ENCODE data around the gene ARHGAP45. TPM values are rescaled to one million over a fixed set of nuclear protein-coding genes. Genes with fewer than 3 reads are reported as not detected.
"Not testable (repeated sequence)": the region's sequence is repeated elsewhere in the genome, so short reads cannot be mapped to it uniquely, and the experiment has no call there.

Gene ARHGAP45
- 100 to 1,000 TPM; 419 to 437 TPM for total RNA-seq

GRCh38 chr19:1066748-1067340 is at the start of gene ARHGAP45:
TSS of gene ARHGAP45 (plus strand) at chr19:1067167. CDS start at chr19:1067406, 239 bp downstream.
- no peaks in the 10 kb centered on the region for H3K9me3 Mint-ChIP-seq
- DNase-seq = peak; percentile 88
- peak within 1 kb of the TSS; percentile 92 for H3K27ac Mint-ChIP-seq
- no peaks in the 10 kb centered on the region for H3K27me3 Mint-ChIP-seq
- H3K4me3 Mint-ChIP-seq = peak within 1 kb of the TSS; percentile 97
- ChIA-PET CTCF (interaction anchor here (0.6 to 4.6 kb wide), 14 partner anchors 9 to 199 kb away, joined by 3 to 56 read pairs (median 4); partner anchors contain the start of genes ABCA7 and WDR18), POLR2A (interaction anchor here (1.0 to 6.0 kb wide), 26 partner anchors 9 to 203 kb away, joined by 3 to 334 read pairs (median 7); partner anchors contain the start of genes ABCA7, CBARP, CIRBP and CNN2)
- H3K36me3 Mint-ChIP-seq (ENCODE audit: low read depth) = peaks cover 30% of the 10 kb centered on the region
- H3K4me1 Mint-ChIP-seq = peaks cover 48% of the 10 kb centered on the region

DNA sequence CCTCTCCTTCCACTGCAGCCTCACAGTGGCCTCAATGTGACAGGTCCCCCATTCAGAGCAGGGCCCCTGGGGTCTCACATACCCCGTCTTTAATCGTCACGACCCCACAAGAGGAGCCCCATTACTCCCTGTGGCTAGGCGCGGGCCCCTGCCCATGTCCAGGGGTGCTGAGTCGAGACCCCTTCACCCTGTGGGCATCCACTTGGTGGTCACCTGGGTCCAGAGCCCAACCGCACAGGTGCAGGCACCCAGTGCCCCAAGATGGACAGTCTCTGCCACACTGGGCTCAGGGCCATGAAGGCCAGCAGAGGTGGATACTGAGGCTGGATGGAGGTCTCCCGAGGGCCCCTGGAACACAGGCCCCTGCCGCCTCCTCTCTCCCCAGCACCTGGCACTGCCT is 49.1 kb upstream of the ARHGAP45 start:
- no peak for DNase-seq
- CTCF ChIA-PET = no interaction called here
- H3K4me1 Mint-ChIP-seq = peaks cover 51% of the 10 kb centered on the region
- no peaks in the 10 kb centered on the region for H3K27me3 Mint-ChIP-seq
- POLR2A ChIA-PET = interaction anchor here (1.2 to 4.7 kb wide), 4 partner anchors 11 to 21 kb away, joined by 3 to 38 read pairs (median 4); no protein-coding TSS in a partner anchor
- peak overlapping the region; percentile 67 for H3K27ac Mint-ChIP-seq
- H3K4me3 Mint-ChIP-seq = peak overlapping the region; percentile 46
- H3K9me3 Mint-ChIP-seq = no peaks in the 10 kb centered on the region
- peaks cover 20% of the 10 kb centered on the region for H3K36me3 Mint-ChIP-seq (ENCODE audit: low read depth)

DNA sequence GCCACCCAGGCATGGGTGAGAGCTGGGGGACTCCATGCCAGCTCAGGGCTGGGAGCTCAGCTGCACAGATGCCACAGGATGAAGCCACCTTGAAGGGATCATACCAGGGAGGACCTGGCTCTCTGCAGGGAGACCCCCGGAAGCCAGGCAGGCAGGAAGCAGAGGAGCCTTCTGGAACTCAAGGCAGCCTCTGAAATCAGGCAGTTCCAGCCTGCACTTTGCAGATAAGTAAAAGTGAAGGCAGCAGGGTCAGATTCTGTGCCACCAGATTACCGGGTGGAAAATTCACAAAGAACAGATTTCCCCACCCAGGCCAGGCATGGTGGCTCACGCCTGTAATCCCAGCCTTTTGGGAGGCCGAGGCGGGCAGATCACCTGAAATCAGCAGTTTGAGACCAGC is 48.6 kb upstream of the ARHGAP45 start:
- ChIA-PET CTCF (interaction anchor here (0.7 to 1.2 kb wide), 2 partner anchors 176 to 459 kb away, joined by 3 to 5 read pairs; no protein-coding TSS in a partner anchor), POLR2A (interaction anchor here (3.4 to 5.1 kb wide), 4 partner anchors 11 to 49 kb away, joined by 17 to 51 read pairs (median 40); partner anchors contain the start of genes ABCA7, ARHGAP45 and WDR18)
- Mint-ChIP-seq H3K4me1 (peaks cover 51% of the 10 kb centered on the region), H3K4me3 (peak overlapping the region; percentile 91), H3K36me3 (ENCODE audit: low read depth) (peaks cover 17% of the 10 kb centered on the region), H3K27me3 (no peaks in the 10 kb centered on the region), H3K9me3 (no peaks in the 10 kb centered on the region), H3K27ac (peak overlapping the region; percentile 26)
- DNase-seq = no peak

GRCh38 chr19:1018932-1019615 is 47.9 kb upstream of the ARHGAP45 start:
- POLR2A ChIA-PET = interaction anchor here (0.8 to 5.1 kb wide), 7 partner anchors 10 to 220 kb away, joined by 3 to 51 read pairs (median 17); partner anchors contain the start of genes ABCA7, ARHGAP45 and WDR18
- no peaks in the 10 kb centered on the region for H3K9me3 Mint-ChIP-seq
- CTCF ChIA-PET = interaction anchor here (0.7 to 1.2 kb wide), 5 partner anchors 12 to 458 kb away, joined by 3 to 5 read pairs (median 3); partner anchors contain the start of genes MED16 and RNU6-9
- H3K36me3 Mint-ChIP-seq (ENCODE audit: low read depth) = peaks cover 15% of the 10 kb centered on the region
- H3K4me1 Mint-ChIP-seq = peaks cover 51% of the 10 kb centered on the region
- no peak for DNase-seq
- H3K27ac Mint-ChIP-seq = peak overlapping the region; percentile 72
- no peaks in the 10 kb centered on the region for H3K27me3 Mint-ChIP-seq
- H3K4me3 Mint-ChIP-seq = peak overlapping the region; percentile 91

GRCh38 chr19:1019616-1019961 is 47.4 kb upstream of the ARHGAP45 start:
- H3K27me3 Mint-ChIP-seq = no peaks in the 10 kb centered on the region
- ChIA-PET POLR2A (interaction anchor here (0.8 to 5.1 kb wide), 8 partner anchors 10 to 221 kb away, joined by 3 to 51 read pairs (median 12); partner anchors contain the start of genes ABCA7, ARHGAP45 and WDR18), CTCF (interaction anchor here (1.0 to 1.1 kb wide), 3 partner anchors 11 to 221 kb away, joined by 3 to 4 read pairs (median 3); partner anchors contain the start of genes MED16 and RNU6-9)
- H3K4me1 Mint-ChIP-seq = peaks cover 49% of the 10 kb centered on the region
- H3K4me3 Mint-ChIP-seq = peak overlapping the region; percentile 91
- no peak for DNase-seq
- H3K27ac Mint-ChIP-seq = peak overlapping the region; percentile 84
- H3K36me3 Mint-ChIP-seq (ENCODE audit: low read depth) = peaks cover 15% of the 10 kb centered on the region
- H3K9me3 Mint-ChIP-seq = no peaks in the 10 kb centered on the region

- ChIA-PET CTCF (interaction anchor here (1.0 to 1.1 kb wide), 3 partner anchors 10 to 221 kb away, joined by 3 to 4 read pairs (median 3); partner anchors contain the start of genes MED16 and RNU6-9), POLR2A (interaction anchor here (1.0 to 5.1 kb wide), 13 partner anchors 9 to 229 kb away, joined by 3 to 51 read pairs (median 5); partner anchors contain the start of genes ABCA7, ARHGAP45, MED16 and RNU6-9)
- Mint-ChIP-seq H3K4me1 (peaks cover 51% of the 10 kb centered on the region), H3K27ac (peak overlapping the region; percentile 84), H3K4me3 (peak overlapping the region; percentile 91), H3K27me3 (no peaks in the 10 kb centered on the region), H3K36me3 (ENCODE audit: low read depth) (peaks cover 15% of the 10 kb centered on the region), H3K9me3 (no peaks in the 10 kb centered on the region)
- DNase-seq = no peak
Observed at GRCh38 chr19:1019980-1020867, 46.7 kb upstream of the ARHGAP45 start.

- DNase-seq = peak; percentile 98
- no peaks in the 10 kb centered on the region for H3K9me3 Mint-ChIP-seq
- H3K4me1 Mint-ChIP-seq = peaks cover 47% of the 10 kb centered on the region
- H3K27me3 Mint-ChIP-seq = no peaks in the 10 kb centered on the region
- peak within 1 kb of the TSS; percentile 91 for H3K4me3 Mint-ChIP-seq
- ChIA-PET POLR2A (interaction anchor here (0.9 to 5.1 kb wide), 24 partner anchors 8 to 510 kb away, joined by 3 to 51 read pairs (median 5); partner anchors contain the start of genes ABCA7, ARHGAP45, CIRBP and MED16), CTCF (interaction anchor here (0.6 to 1.0 kb wide), 5 partner anchors 20 to 245 kb away, joined by 3 read pairs; no protein-coding TSS in a partner anchor)
- H3K27ac Mint-ChIP-seq = peak within 1 kb of the TSS; percentile 92
- peaks cover 15% of the 10 kb centered on the region for H3K36me3 Mint-ChIP-seq (ENCODE audit: low read depth)
Observed at GRCh38 chr19:1020868-1021425, 46.0 kb upstream of the ARHGAP45 start, which contains the start of gene TMEM259. TSS of gene TMEM259 (minus strand) at chr19:1021123. CDS start at chr19:1020996, 127 bp downstream.

- Mint-ChIP-seq H3K36me3 (ENCODE audit: low read depth) (peaks cover 26% of the 10 kb centered on the region), H3K4me1 (peaks cover 26% of the 10 kb centered on the region)
- DNase-seq, CTCF ChIA-PET, H3K27ac Mint-ChIP-seq, H3K9me3 Mint-ChIP-seq, H3K4me3 Mint-ChIP-seq, H3K27me3 Mint-ChIP-seq: not testable (repeated sequence)
- POLR2A ChIA-PET = interaction anchor here (1.2 to 8.8 kb wide), 2 partner anchors 9 to 15 kb away, joined by 3 to 134 read pairs; partner anchors contain the start of gene ABCA7
Observed at GRCh38 chr19:1023883-1024188, 43.1 kb upstream of the ARHGAP45 start.

DNA sequence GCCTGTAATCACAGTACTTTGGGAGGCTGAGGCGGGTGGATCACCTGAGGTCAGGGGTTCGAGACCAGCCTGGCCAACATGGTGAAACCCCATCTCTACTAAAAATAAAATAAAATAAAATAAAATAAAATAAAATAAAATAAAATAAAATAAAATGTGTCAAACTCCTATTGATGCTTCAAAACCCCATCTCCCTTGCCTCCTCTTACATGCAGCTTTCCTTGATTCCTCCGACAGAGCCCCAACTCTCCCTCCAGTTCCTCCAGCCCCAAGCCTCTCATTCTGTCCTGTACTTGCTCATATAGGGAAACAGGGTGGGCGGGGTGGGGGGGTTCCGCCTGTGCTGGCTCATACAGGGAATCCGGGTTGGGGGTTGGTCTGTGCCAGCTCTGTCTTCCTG is 41.9 kb upstream of the ARHGAP45 start:
- H3K9me3 Mint-ChIP-seq, H3K27ac Mint-ChIP-seq, H3K27me3 Mint-ChIP-seq, H3K4me3 Mint-ChIP-seq, DNase-seq: not testable (repeated sequence)
- POLR2A ChIA-PET = interaction anchor here (6.9 to 8.8 kb wide), 2 partner anchors 13 to 55 kb away, joined by 50 to 134 read pairs; partner anchors contain the start of gene ABCA7
- CTCF ChIA-PET = interaction anchor here (5.1 kb wide), 1 partner anchor 13 kb away, joined by 34 read pairs; the partner anchor contains the start of gene ABCA7
- Mint-ChIP-seq H3K36me3 (ENCODE audit: low read depth) (peaks cover 28% of the 10 kb centered on the region), H3K4me1 (peaks cover 26% of the 10 kb centered on the region)

DNA sequence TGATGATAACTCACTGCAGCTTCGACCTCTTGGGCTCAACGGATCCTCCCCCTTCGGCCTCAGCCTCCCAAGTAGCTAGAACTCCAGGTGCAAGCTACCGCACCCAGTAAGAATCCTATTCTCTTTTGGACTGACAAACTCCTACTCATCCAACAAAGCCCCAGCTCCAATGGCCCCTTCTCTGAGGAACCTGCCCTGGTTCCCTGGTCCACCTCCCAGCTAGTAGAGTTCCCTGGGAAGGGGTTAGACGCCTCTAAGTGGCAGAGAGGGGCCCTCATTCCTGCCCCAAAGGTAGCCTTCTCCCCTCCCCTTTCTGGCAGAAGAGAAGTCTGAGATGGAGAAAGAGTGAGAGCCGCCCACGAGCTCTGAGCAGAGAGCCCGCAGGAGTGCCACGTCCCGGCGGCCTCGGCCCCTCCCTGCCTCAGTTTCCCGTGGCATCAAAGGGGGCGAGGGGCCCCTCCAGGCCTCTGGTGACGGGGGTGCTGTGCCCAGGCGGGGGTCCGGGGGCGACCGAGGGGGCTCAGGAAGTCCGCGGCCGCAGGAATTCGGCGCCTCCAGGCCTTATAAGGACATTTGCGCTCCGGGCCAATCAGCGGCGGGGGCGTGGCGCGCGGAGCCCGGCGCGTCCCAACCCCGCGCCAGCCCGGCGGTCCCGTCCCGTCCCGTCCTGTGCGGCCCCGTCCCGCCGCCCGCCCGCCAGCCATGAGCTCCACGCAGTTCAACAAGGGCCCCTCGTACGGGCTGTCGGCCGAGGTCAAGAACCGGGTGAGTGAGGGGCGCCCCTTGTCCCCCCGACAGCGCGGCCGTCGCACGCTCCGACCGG is 40.8 kb upstream of the ARHGAP45 start, which contains the start of gene CNN2:
Gene CNN2, plus strand, starts transcription at position 649 of the 823 bp plus-strand sequence. Its CDS starts 54 bp downstream, at position 703.
- H3K27me3 Mint-ChIP-seq = no peaks in the 10 kb centered on the region
- CTCF ChIA-PET = interaction anchor here (0.7 to 5.1 kb wide), 4 partner anchors 12 to 218 kb away, joined by 3 to 34 read pairs (median 6); partner anchors contain the start of genes ABCA7 and ARHGAP45
- H3K9me3 Mint-ChIP-seq = no peaks in the 10 kb centered on the region
- peak within 1 kb of the TSS; percentile 97 for H3K4me3 Mint-ChIP-seq
- POLR2A ChIA-PET = interaction anchor here (0.9 to 8.8 kb wide), 10 partner anchors 12 to 243 kb away, joined by 3 to 134 read pairs (median 28); partner anchors contain the start of genes ABCA7, ARHGAP45, CIRBP and GPX4
- H3K4me1 Mint-ChIP-seq = peaks cover 34% of the 10 kb centered on the region
- DNase-seq = peak; percentile 78
- peaks cover 34% of the 10 kb centered on the region for H3K36me3 Mint-ChIP-seq (ENCODE audit: low read depth)
- peak within 1 kb of the TSS; percentile 95 for H3K27ac Mint-ChIP-seq

Data from activated CD4-positive, alpha-beta memory T cell treated with anti-CD3 and anti-CD28 coated beads, Interleukin-2, amount 10 ng/mL, durations not matched to agents 7 days and 5 days (primary cell).